ENCODE measurements around the gene FGFR3.

Gene FGFR3

DNA sequence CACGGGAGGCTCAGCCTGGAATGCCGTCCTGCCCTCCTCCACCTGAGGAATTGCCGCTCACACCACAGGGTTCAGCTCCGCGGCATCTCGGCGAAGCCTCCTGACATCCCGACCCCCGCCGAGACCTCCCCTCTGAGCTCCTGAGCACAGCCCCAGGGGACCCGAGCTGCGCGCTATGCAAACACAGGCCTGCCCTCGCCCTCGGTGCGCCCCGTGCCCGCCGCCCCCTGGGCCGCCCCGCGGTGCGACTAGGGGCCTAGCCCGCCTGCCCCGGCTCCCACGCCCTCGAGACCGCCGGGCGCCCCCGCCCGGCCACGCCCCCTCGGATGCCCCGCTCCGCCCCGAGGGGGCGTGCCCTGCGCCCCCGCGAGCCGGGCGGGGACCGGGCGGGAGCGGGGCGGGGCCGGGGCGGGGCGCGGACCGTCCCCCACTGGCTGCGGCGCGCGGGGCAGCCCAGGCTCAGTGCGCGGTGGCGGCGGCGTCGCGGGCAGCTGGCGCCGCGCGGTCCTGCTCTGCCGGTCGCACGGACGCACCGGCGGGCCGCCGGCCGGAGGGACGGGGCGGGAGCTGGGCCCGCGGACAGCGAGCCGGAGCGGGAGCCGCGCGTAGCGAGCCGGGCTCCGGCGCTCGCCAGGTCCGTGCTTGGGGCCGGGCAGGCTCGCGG is at the start of gene FGFR3:
TSS of gene FGFR3 (plus strand) at position 462 of the 664 bp plus-strand sequence. CDS start 642 bp downstream, outside the sequence.
- peak; percentile 36 for DNase-seq (ENCODE audit: low read depth)

DNA sequence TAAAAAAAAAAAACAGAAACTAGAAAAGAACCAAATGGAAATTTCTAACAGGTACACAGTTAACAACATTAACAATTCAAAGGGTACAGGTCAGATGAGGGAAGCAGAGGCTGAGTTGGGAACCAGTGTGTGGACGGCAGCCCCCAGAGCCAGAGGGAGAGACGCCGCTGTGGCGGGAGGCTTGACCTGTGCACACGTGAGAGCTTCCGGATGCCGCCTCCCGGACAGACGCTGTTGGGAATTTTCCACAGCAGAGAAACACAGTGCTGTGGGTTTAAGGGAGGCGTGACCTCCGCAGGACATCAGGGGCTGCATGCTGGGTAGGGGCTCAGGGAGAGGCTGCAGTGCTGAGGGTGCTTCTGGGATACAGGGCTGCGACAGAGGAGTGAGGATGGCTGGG is 49.5 kb upstream of the FGFR3 start:
- DNase-seq (ENCODE audit: low read depth), result no peak

DNA sequence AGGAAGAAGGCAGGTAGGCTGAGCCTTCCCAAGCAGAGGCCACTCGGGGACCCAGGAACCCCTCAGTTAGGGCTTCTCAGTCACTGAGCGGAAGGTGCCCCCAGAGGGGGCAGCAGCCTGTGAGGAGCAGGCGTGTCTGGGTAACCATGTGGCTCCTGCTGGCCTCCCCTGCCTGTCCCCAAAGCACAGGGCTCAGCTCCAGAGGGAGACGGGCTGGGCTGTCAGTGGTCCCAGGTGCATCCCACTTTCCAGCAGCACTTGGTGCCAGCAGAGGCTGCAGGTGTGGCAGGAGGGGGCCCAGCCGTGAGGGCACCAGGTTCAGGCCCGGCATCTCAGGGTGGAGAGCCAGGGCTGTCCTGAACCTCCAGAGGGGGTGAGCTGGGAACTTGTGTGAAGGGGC is 49.1 kb upstream of the FGFR3 start:
- DNase-seq (ENCODE audit: low read depth), result no peak

DNA sequence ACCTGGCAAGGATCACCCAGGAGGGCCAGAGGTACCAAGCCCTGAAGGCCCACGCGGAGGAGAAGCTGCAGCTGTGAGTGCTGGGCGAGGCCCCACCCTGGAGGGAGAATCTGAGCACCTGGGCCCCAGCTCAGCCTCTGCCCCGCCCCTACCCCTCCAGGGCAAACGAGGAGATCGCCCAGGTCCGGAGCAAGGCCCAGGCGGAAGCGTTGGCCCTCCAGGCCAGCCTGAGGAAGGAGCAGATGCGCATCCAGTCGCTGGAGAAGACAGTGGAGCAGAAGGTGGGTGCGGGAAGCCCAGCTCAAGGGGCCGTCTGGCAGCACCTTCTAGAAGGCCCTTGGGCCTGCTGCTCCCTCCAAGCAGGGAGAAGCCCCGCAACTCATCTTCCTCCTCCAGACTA is 48.5 kb upstream of the FGFR3 start:
- DNase-seq (ENCODE audit: low read depth), result no peak

DNA sequence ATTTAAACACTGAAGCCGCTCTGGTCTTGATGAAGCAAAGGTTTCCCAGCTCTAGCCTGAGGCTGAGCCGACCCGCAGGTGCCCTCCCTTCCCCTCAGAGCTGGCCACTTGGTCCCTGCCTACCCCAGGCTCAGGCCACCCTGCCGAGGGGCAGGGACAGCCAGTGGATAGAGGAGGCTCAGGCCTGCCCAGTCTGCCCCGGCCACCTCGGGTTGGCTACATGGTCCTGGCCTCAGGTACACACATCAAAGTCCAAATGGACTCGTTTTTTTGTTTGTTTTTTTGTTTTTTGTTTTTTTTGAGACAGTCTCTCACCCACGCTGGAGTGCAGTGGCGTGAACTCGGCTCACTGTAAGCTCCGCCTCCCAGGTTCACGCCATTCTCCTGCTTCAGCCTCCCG is 47.9 kb upstream of the FGFR3 start:
- DNase-seq (ENCODE audit: low read depth), result no peak

DNA sequence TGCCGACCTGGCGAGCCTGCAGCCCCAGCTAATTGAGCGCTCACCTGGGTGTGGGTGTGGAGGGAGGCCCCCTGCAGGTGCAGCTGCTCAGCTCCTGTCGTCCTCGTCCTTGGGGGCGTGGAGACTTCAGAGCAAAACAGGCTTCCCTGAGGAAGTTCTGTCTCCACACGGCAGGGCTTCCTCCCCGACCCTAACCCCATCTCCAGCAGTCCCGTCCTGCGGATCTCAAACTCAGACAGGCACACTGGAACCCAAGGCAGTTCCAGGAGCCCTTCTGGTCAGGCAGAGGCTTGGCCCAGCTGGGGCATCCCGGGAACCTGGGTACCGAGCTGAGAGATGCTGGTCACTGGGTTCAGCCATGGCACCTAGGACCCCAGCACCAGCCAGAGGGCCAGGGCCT is 47.4 kb upstream of the FGFR3 start:
- no peak for DNase-seq (ENCODE audit: low read depth)

DNA sequence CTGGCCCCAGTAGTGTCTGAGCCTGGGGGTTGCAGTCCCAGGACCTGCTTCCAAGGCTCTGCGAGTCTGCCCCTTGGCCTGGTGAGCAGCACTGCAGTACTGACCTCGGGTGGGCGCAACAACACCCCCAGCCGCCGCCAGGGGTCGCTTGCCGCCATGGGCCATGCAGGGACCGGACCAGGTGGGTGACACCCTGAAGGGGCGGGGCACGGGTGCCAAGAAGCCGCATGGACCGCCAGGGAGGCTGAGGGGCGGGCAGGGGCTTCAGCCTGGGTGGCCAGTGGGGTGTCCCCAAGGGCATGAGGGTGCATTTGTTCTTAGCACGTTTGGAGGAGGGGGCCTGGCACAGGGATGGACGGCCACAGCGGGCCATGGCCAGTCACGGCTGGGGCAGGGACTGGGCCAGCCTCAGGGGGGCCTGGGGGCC is 46.8 kb upstream of the FGFR3 start:
- peak; percentile 85 for DNase-seq (ENCODE audit: low read depth)

DNA sequence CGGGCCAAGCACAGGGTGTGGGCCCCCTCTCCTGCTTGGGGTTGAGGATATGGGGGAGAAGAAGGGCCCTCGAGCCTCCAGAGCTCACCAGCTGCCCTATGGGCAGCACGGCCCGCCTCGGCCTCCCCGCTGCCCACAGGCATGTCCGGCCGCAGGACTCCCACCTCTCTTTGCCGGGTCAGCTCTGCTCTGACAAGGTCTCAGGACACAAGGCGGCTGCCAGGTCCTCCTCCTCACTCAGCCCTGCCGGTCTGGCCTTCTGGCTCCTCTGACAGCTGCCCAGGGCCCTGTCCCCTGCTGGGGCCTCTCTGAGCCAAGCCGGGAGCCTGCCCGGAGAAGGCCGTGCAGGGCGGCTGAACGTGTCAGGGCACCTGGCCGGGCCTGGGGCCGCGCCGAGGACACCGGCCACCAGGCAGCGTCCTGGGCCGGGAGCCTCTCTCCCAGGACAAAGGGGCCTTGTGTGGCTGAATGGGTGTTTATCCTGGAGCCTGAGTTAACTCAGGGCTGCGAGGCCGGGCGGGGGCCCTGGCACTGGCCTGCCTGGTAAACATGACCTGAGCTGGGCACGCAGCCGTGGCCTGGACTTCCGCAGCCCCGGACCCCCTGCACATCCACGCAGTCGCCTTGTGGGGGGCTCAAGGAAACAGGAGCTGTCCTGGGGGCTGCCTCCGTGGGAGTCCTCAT is 46.0 kb upstream of the FGFR3 start:
- DNase-seq (ENCODE audit: low read depth), result no peak

DNA sequence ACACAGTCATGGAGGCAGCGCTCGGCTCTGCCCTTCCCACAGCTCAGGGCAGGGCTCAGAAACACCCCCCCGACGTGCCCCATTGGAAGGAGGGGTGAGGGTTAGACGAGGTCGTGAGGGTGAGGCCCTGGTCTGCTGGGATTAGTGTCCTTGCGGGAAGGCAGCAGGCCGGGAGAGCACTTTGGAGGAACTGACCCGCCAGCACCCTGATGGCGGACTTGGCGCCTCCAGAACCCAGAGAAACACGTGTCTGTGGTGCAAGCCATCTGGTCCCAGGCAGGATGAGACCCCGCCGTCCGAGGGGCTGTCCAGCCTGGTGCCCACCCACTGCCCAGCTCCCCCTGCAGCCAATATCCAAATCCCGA is 45.5 kb upstream of the FGFR3 start:
- DNase-seq (ENCODE audit: low read depth), result no peak

DNA sequence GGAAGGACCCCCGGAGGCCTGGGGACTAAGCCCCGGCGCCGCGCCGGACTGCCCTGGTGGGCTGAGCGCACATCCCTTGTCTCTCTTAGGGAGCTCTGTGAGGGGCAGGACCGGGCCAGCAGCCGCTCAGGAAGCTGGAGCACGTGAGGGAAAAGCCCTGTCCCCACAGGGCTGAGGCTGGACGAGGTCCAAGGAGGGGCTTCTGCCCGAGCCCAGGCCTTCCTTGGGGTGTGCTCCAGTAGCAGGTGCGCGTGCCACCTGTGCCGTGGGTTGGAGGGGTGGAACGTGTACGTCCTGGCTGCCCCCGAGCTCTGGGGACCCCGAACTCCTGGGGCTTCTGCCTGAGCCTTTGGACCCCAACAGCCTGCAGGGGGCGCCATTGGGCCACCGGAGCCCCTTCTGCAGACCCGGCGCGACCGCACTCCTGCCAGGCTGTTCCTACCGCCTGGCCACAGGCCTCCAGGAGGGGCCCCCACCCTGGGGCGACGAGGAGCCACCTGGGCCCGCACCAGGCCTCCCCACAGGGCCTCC is 44.6 kb upstream of the FGFR3 start:
- peak; percentile 84 for DNase-seq (ENCODE audit: low read depth)

DNA sequence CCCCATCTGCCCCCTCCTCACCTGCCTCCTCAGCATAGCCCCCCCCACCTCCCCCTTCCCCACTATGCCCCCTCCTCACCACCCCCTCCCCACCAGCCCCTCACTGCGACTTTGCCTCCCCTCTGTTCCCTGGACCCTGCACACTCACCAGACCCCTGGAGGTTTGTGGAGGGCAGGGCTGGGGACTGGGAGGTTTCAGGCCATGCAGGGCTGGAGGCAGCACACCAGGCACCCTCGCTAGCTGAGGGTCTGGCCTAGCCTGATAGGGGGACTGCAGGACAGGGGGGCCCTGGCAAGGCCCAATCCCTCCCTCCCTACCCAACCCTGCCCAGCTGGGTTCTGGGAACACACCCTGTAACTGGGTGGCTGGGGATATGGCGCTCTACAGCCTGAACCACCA is 43.7 kb upstream of the FGFR3 start:
- DNase-seq (ENCODE audit: low read depth), result no peak

DNA sequence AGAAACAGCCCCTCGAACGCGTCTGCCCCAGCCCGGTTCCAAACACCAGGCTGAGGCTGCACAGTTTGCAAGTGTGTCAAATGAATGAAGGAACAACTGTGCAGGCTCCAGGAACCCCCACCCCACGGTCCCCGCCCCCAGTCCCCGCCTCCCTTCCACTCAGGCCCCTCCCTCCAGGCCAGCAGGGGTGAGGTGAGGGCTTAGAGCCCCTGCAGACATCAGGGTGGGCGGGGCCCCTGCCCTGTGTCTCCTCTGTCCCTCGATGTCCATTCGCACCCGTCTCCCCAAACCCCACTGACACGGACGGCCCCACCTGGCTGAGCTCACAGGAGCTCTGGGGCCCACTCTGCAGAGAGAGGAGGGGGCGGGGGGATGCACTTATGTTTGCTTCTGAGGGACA is 43.3 kb upstream of the FGFR3 start:
- no peak for DNase-seq (ENCODE audit: low read depth)

DNA sequence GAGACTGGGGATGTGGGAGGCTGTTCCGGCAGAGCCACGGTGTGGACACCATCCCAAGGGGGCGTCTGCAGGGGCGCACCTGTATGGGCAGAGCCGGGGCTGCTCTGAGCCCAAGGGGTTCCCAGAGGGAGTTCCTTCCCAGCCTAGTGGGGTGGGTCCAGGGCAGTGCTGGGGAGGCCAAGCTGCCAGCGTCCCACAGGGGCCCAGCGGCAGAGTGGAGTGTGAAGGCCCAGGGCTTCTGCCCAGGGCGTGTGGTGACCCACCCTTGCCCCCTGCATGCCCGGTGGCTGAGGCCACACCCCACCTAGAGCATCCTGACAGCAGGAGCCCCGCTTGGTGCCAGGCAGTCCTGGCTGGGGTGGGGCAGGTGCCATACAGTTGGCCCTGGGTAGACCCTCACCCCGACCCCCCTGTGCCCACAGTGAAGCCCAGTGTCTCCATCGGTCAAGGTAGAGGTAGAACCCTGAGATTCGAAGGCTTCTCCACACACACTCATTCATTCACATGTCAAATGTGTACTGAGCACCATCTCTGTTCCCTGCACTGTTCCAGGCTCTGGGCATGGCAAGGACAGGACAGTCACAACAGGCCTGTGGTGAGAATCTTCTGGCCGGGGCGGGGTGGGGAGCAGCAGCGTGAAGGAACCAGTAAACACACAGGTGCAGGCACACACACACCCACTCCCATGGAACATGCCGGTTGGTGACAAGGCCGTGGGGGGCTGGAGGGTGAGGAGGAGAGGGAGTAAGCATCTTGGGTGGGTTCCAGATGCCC is 42.5 kb upstream of the FGFR3 start:
- DNase-seq (ENCODE audit: low read depth), result no peak

DNA sequence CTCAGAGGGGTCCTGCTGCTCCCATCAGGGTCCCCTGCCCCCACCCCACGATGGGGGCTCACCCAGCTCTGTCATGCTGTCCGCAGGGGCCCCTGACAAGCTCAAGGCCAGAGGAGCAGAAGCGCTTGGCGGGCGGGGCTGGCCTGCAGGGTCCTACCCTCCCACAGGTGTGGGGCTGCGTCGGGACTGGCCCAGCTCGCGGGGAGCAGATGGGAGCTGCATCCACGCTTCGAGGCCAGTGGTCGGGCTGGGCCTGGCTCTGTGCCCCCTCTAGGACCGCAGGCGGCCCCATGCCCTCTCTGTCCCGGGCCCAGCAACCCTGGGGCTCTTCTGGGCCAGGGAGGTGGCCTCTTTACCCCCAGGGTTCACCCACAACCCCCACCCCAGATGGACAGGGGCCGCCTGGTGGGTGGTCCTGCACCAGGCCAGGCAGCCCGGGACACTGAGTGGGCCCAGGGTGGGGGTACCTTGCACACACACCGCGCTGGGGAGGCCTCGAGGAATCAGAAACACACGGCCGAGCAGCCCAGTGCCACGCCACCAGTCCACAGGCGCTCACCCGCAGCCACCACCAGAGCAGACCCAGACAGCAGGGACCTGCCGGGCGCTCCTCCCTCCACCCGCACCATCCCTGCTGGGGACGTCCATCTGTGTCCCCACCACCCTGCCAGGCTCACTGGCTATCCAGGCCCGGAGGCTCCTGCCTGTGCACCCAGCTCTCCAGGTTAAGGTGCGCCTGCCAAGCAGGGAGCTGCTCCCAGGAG is 41.8 kb upstream of the FGFR3 start:
- no peak for DNase-seq (ENCODE audit: low read depth)

DNA sequence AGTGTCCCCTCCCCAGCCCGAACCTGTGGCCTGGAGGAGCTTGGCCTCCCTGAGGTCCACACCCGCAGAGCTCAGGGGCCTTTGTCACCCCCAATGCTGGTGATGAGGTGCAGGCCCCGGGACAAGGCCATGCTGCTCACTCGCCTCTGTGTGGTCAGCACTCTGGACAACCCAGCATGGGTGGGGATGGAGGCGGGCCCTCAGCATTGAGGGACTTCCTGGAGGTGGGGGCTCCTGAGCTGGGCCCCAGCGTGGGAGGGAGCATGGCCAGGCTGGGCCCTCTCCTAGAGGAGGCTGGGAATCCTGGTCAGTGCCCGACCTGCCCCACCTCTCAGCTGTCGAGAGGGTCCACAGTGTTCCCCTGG is 41.2 kb upstream of the FGFR3 start:
- DNase-seq (ENCODE audit: low read depth), result no peak

DNA sequence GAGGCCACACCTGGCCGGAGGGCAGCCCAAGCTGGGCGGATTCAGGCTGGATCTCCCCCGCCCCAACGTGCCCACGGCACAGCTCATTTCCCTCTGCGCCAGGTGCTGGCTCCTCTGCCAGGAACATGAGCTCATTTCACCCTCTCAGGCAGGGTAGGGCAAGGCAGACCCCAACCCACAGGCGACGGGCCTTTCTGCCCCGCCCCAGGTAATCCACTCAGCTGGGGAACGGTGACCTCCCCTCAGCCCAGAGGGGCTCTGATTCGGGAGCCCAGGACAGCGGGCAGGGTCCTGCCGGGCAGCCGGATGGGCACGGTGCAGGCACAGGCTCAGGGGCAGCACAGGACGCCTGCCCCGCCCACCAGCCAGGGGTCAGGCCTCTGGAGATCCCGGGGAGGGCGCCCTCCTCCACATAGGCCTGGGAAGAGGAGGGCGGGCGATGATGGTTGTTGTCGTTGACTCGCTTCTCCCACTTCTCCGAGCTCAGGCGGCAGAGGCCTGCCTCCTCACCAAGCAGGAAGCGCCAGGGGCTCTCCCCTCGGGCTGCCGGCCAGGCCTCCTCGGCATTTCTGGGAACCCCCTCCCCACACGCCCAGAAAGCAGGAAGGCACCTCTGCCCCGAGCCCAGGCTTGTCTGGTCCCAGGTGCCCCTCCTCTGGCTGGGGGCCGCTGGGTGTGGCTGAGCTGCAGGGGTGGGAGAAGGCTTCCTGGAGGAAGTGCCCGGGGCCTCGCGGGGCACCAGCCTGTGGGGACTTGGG is 40.6 kb upstream of the FGFR3 start:
- peak; percentile 41 for DNase-seq (ENCODE audit: low read depth)

DNA sequence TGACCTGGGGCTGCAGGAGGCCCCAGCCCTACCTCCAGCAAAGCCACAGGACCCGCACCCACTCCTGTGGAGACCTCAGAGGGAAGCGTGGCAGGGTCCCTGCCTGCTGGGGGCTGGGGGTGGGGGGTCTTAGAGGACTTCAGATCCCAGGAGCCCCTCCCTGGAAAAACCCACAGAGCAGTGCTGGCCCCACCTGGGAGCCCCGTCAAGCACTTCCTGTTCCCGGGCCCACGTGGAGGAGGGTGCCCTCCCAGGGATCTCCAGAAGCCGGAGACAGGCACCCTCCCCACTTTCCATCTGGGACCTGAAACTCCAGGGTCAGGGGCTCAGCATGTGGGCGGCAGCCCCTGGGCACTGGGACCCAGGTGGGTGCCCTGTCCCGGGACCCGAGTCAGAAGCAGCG is 39.8 kb upstream of the FGFR3 start:
- DNase-seq (ENCODE audit: low read depth), result no peak

DNA sequence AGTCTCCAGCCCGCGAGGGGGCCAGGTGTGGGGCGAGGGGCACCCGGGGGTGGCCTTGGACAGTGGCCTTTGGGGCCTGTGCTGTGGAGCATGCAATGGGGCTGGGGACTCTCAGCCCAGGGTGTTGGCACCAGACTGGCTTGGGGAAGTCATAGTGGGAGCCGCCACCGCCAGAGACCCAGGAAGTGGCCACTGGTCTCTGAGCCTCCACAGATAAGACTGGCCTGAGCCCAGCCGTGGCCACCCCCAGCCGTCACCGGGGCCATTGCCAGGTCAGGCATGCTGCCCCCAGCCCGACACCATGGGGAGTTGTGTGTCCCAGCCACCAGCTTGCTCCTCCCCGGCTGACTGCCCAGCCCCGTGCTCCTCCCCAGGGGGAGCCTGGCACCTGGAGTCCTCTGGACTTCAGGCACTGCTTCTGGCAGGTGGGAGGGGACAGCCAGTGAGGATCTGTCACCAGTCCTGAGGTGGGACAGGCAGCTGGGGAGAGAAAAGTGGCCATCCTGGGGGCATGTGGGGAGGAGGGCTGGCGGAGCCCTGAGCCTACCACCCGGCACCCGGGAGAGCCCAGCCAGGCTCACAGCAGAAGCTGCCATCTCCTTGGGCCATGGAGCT is 39.3 kb upstream of the FGFR3 start:
- no peak for DNase-seq (ENCODE audit: low read depth)

DNA sequence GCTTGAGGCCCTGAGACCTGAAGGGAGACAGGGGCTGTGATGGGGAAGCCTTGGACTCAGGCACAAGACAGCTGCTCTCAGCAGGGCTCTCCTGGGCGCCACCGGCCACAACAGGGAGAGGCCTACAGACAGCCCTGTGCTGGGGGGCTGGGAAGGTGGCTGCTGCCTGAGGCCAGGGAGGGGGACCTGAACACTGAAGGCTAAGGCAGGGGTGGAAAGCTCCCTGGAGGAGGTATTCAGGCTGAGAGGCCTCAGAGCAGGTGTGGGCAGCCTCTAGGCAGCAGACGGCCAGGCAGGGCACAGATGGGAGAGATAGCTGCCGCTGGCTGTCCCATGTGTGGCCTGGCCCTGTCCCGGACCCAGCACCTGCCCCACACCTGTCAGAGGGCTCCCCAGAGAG is 38.8 kb upstream of the FGFR3 start:
- no peak for DNase-seq (ENCODE audit: low read depth)

DNA sequence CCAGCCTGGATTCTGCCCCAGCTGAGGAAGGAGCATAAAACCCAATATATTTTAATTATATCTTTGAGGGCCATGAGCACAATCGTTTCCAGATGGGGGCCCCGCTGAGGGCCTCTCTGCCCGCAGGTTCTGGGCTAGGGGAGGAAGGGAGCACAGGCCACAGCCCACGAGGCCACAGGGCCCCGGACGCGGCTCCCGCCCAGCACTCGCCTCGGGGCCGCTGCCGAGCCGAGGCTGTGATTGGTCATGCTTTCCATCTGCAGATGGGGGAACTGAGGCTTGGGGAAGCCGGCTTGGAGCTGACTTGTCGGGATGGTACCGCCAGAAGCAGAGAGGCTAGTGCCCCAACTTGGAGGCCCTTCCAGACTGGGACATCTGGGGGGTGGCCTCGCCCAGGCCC is 37.8 kb upstream of the FGFR3 start:
- DNase-seq (ENCODE audit: low read depth), result no peak

DNA sequence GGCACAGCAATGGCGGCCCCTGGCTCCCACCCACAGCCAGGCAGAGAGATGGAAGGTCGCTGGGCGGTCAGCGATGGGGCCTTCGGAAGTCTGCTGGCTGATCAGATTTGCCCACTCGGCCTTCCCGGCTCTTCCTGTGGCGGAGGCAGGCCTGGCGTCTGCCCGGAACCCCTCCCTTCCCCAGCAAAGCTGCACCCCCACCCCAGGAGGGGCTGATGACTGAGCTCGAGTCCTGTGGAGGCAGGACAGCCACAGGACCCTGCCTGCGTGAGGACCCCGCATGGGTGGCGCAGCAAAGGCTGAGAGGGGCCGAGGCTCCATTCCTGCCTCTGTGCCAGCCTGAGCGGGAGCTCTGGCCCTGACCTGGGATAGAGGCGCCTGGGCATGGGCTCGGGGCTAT is 37.0 kb upstream of the FGFR3 start:
- DNase-seq (ENCODE audit: low read depth), result no peak
